ENCODE data around the gene PSME1. TPM values are rescaled to one million over a fixed set of nuclear protein-coding genes. Genes with fewer than 3 reads are reported as not detected.

PSME1 gene
- total and polyA plus RNA-seq, 2 of the 13 experiments (the other 11 are each of a cell fraction or from before 2014, with no cell fraction given), result 159 to 608 TPM

- TF ChIP-seq SRF (IDR thresholded peaks at IDR 0.05; ENCODE audit: low read depth, low read length) (peak; percentile 53; the same call in 1 of the 2 replicates), TEF (CRISPR knock-in tag; IDR thresholded peaks at IDR 0.05) (peak; percentile 93), ZNF350 (CRISPR knock-in tag; IDR thresholded peaks at IDR 0.05; ENCODE audit: borderline replicate concordance, low read depth) (peak; percentile 98), ZNF850 (CRISPR knock-in tag; conservative IDR thresholded peaks at IDR 0.05) (no peak), FUBP1 (CRISPR knock-in tag; IDR thresholded peaks at IDR 0.05; ENCODE audit: borderline replicate concordance) (no peak), ZNF3 (CRISPR knock-in tag; IDR thresholded peaks at IDR 0.05) (peak; percentile 68; the same call in 1 of the 2 replicates), ARNT (IDR thresholded peaks at IDR 0.05) (no peak), ZSCAN31 (CRISPR knock-in tag; IDR thresholded peaks at IDR 0.05; ENCODE audit: low read depth) (peak; percentile 79; the same call in 1 of the 2 replicates), RBM39 (IDR thresholded peaks at IDR 0.05; ENCODE audit: low read depth, low read length, poor library complexity, severe bottlenecking) (peak; percentile 100), SIX4 (CRISPR knock-in tag; IDR thresholded peaks at IDR 0.05) (0 out of 2 replicates have a peak, but pooled peaks have one; percentile 58), ERF (CRISPR knock-in tag; IDR thresholded peaks at IDR 0.05) (peak; percentile 98)
- TF ChIP-seq, protein P1, sequence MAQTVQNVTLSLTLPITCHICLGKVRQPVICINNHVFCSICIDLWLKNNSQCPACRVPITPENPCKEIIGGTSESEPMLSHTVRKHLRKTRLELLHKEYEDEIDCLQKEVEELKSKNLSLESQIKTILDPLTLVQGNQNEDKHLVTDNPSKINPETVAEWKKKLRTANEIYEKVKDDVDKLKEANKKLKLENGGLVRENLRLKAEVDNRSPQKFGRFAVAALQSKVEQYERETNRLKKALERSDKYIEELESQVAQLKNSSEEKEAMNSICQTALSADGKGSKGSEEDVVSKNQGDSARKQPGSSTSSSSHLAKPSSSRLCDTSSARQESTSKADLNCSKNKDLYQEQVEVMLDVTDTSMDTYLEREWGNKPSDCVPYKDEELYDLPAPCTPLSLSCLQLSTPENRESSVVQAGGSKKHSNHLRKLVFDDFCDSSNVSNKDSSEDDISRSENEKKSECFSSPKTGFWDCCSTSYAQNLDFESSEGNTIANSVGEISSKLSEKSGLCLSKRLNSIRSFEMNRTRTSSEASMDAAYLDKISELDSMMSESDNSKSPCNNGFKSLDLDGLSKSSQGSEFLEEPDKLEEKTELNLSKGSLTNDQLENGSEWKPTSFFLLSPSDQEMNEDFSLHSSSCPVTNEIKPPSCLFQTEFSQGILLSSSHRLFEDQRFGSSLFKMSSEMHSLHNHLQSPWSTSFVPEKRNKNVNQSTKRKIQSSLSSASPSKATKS (CRISPR knock-in tag; IDR thresholded peaks at IDR 0.05), result no peak
- TF ChIP-seq, protein P2, sequence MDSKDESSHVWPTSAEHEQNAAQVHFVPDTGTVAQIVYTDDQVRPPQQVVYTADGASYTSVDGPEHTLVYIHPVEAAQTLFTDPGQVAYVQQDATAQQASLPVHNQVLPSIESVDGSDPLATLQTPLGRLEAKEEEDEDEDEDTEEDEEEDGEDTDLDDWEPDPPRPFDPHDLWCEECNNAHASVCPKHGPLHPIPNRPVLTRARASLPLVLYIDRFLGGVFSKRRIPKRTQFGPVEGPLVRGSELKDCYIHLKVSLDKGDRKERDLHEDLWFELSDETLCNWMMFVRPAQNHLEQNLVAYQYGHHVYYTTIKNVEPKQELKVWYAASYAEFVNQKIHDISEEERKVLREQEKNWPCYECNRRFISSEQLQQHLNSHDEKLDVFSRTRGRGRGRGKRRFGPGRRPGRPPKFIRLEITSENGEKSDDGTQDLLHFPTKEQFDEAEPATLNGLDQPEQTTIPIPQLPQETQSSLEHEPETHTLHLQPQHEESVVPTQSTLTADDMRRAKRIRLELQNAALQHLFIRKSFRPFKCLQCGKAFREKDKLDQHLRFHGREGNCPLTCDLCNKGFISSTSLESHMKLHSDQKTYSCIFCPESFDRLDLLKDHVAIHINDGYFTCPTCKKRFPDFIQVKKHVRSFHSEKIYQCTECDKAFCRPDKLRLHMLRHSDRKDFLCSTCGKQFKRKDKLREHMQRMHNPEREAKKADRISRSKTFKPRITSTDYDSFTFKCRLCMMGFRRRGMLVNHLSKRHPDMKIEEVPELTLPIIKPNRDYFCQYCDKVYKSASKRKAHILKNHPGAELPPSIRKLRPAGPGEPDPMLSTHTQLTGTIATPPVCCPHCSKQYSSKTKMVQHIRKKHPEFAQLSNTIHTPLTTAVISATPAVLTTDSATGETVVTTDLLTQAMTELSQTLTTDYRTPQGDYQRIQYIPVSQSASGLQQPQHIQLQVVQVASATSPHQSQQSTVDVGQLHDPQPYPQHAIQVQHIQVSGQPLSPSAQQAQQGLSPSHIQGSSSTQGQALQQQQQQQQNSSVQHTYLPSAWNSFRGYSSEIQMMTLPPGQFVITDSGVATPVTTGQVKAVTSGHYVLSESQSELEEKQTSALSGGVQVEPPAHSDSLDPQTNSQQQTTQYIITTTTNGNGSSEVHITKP (CRISPR knock-in tag; IDR thresholded peaks at IDR 0.05; ENCODE audit: low read depth), result peak; percentile 58; the same call in 1 of the 2 replicates
These were observed 41.8 kb upstream of the PSME1 start, which contains the start of gene PCK2 (continued) for GRCh38 chr14:24093901-24094840.

Measured in HepG2 (cell line).